ENCODE results near the gene ALOX5AP.

ALOX5AP gene

DNA sequence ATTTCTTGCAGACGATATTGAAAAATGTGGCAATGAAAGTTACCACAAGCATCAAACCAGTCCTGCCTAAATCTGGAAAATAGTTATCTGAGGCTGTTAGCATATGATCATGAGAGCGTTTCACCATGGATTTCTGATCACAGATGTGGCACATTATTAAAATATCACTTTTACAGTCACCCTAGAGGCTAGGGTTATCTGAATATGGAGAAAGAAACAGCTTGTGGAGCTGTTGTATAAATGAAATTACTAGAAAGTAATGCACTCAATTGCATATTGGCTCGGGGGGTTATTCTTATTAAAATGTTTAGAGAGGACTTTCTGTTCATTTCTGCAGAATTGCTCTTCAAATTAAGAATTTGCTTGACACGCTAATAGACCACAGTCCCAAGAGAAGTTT, 35.6 kb downstream of the ALOX5AP start:
- no peak for DNase-seq

DNA sequence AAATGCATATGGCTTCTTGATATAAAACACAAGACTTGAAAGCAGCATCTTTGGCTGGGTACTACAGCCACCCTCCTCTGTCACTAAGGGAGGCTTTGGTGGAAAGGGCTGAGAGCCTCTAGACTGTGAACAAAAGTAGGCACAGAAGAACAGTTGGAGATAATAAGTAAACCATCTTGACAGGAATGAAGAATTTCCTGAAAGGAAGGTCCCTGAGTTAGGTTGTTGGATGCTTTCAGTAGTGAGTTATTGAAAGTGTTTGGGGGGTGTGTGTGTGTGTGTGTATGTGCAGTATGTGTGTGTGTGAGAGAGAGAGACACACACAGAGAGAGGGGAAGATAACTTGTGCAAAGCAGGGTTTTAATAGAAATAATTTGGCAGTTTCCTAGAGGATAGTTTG, 38.2 kb downstream of the ALOX5AP start:
- DNase-seq, result no peak

DNA sequence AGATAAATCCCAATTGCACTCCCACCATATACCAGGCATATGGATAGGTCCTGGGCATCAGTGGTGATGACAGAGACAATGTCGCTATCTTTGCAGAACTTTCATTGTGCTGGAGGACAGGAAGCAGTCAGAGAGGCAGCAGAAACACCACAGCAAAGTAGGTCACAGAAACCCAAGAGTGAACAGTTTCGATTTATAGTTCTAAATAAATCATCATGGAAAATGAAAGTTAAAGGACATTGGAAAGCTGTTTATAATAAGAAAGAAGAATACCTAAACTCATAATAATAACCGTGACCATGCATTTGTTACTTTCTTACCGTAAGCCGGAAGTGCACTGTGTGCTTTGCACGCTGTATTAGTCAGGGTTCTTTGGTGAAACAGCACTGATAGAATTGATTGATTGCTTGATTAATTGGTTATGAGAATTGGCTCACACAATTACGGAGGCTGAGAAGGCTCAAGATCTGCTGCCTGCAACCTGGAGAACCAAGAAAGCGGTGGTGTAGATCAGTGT, 38.9 kb downstream of the ALOX5AP start:
- DNase-seq, result no peak

DNA sequence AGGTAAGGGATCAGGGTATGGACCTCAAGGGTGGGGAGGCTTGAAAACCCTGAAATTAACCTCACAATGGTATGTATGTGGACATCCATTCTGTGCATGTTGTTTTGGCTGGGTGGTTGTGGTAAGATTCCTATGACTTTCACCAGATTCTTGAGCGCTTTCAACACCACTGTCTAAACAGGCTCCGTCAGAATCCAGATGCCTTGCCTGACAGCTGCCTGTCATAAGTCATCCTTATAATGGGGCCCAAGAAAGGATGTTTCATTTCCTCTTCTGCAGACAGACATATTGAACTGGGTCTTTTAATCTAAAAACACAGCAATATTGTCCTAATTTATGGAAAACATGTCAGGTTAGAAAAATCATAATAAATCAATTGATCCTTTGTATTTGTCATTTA, 41.3 kb downstream of the ALOX5AP start:
- no peak for DNase-seq

- DNase-seq, result no peak
Observed at GRCh38 chr13:30779016-30779415, 43.7 kb downstream of the ALOX5AP start.

- no peak for DNase-seq
Observed at GRCh38 chr13:30779608-30780007, 44.3 kb downstream of the ALOX5AP start.

DNA sequence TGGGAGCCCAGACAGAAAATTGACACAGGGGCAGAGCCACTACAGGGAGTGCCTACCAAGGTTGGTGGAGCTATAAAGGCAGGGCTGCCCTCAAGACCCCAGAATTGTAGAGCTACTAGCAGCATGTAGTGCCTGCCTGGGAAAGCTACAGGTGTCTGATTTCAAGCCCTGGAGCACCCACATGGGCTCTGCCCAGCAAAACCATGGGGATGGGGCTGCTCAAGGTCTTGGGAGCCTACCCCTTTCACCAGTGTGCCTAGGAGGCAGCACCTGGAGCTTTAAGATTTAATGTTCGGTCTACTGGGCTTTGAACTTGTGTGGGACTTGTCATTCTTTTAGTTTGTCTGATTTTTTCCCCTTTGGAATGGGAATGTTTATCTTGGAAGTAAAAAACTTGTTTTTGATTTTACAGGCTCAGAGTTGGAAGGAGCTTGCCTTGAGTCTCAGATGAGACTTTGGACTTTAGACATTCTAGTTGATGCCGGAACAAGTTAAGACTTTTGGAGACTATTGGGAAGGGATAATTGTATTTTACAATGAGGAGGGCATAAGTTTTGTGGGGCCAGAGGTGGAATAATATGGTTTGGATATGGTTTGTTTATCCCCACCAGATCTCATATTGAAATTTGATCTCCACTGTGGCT, 45.1 kb downstream of the ALOX5AP start:
- no peak for DNase-seq

DNA sequence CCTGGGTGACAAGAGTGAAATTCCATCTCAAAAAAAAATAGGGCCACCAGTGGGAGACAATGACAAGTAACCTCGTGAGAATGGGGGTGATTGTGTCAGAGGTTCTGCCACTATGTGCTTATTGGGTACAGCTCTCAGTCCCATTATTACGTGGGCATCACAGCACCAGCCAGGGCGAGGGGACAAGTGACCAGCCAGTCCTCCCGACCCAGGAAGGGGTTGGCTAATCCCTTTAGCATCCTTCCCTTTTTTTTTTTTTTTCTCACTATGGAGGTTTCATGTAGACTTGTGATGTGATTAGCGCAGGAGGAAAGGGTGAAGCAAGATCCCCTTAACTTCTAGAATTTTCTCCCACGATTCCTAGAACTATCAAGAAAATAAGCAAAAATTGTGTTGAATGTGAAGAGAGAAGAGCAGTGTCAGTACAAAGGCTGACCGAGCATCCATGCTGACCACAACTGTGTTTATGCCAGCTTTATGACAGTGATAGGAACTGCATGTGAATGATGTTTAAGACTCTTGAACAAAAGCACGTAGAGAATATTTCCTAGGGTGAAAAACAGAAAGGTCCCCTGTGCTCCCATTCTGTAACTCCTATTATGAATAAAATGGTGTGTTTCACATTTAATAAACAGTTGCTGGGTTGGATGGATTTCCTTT, 50.0 kb downstream of the ALOX5AP start:
- no peak for DNase-seq

- no peak for DNase-seq
Observed at GRCh38 chr13:30786648-30787047, 51.3 kb downstream of the ALOX5AP start.

DNA sequence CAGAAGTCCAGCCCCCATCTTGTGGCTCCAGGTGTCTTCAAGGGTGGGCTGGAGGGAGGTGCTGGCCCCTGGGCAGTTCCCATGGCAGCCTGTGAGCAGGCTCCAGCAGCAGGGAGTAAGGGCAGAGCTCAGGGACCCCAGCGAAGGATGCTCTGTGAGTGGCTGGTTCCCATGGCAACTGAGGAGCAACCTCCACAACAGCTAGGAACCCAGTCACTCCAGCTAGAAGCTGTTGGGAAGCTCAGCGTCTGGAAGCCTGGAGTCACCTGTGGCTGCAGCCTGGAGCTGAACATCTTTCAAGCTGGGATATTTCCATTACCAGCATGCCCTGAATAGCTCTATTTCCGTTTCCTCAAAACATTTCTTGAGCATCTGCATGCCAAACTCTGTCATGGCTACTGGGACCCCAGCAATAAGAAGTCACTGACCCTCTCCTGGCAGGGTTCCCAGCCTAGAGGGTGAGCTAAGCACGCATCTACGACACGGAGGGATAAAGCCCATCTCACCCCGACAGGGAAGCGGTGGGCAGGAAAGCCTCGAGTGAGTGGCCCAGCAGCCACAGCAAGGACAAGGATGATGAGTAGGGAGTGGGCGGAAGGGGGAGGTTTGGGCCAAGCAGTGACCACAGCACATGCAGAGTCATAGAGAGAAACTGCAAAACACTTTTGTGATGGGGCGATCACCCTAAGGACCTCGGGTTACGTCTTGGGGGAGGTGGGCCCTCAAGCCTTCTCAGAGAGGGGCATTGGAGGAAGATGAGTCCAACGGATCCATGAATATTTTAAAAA, 52.6 kb downstream of the ALOX5AP start:
- DNase-seq, result no peak

GRCh38 chr13:30789166-30789862, 54.0 kb downstream of the ALOX5AP start:
- no peak for DNase-seq

DNA sequence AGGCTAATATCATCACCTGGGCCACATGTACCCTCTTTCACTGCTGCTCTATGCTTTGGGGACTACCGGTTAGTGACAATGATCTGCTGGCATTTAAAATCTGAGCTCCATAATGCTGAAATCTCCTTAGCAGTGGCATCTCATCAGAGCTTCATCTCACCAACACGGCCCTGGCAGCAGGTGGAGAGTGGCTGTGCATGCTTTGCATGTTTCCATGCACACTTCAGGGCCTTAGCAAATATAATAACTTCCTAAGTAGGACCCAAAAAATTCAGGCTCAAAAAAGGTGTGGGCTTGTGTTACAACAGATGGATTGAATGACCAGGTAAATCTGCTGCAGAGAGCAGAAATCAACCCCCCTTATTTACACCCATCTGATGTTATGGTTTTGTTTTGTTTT, 55.2 kb downstream of the ALOX5AP start:
- DNase-seq, result no peak

DNA sequence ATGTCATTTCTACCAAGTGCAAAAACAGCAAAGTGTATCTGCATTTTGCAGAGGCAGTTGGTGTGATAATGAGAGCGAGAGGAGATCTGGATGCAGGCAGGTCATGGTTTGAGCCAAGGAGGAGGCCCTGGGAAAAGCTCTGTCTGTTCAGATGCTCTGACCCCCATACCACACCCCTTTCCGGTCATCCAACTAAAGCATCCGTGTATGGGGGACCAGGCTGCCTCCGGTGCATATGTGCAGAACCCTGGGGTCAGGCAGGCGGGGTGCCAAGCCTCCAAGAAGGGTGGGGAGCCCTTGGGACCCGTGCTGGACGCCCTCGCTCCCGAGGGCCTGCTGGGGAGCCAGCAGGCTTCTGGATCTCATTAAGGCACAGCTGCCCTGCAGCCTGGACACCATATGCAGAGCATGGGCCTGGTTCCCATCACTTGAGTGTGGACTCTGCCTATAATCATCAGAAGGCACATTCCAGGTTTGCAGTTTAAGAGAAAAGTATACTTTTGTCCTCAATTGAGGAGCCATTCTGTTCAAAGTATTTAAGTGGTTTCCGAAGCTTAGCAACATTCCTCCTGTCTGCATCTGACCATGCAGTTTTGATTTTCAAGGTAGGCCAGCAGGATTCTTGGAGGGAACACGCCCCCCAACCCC, 56.1 kb downstream of the ALOX5AP start:
- DNase-seq, result no peak

DNA sequence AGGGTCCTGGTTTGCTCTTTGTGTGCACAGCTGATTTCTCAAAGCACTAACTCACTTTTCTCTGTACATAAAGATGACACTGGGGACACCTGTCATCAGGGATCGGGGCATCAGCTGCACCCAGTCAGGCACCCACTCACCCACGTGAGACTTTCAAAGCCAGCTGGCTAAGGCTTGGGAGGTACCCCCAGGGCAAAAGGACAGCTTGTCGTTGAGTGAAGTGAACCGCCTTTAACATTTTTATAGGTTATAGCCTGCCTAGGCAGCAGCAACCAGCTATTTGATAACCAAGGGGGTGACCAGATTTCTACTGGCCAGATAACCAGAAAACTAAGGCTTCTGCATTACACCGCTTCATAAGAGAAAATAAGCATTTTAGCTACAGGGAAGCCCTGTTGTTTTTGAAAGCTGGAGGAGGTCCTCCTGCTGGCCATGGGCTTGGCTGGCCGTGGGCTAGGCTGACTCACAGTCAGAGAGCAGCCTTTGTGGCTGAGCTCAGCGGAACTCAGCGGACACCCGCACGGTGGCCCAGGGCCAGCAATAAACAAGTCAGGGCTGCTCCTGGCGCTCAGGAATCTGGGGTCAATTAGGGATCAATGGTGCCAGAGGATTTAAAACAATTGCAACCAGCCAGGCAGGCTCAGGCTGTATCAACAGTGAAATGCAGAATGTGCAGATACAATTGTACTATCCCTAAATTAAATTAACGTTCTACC, 57.1 kb downstream of the ALOX5AP start:
- DNase-seq, result no peak

DNA sequence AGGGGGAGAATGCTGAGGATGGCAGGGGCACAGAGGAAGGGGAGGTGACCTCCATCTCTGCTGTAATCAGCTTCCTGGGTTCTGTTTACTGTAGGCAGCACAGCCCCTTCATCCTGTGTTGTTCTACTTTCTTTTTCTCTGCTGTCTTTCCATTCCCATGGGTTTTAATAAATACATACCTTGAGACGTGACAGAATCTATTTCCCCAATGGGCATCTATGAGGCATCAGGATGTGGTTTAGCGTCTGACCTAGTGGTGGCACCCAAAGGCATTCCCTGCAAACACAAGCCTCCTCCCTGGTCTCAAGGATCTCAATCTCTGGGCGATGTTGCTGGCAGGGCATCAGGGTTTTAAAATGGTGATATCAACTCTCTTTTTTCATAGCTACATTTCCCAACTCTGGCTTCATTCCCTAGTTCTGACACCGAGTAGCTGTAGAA, 60.8 kb downstream of the ALOX5AP start:
- DNase-seq, result no peak

DNA sequence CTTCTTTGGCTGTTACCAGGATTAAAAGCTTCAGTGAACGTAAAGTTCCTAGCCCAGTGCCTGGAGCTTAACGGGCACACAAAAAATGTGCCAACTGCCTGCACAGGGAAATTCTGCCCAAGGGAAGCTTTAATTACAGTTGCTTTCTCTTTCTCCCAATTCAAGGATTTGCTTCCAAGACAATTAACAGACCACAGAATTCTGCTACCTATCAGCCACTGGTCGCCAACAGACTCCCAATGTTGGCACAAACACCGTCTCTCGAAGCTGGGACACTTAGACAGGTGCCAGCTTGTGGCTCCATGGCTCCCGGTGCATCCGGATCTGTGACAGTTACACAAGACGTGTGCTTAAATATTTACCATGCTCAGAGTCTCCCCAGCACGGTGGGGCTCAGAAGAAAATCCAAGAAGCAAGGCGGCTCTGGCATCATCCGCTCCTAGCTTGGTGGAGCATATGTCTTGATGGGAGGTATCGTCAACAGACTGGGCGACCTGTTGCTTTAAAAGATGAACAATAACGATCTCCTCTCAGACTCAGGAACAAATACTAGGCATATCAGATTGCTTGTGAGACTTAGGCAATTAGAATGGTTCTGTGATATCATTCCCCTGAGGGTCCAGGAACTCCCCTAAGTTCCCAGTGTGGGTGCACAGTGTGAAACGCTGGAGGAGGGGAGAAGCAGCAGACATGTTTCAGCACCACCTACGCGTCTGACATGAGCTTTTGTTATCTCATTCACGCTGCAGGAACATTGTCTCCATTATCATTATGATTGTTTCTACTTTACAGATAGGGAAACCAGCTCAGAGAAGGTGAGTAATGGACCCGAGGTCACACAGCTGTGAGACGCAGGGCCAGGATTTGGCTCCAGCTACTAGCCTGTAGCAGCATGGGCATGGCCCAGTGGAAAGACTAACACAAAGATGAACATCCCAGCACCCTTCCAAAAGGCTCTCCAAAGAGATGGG, 61.6 kb downstream of the ALOX5AP start:
- DNase-seq, result no peak

- no peak for DNase-seq
Observed at GRCh38 chr13:30797847-30798535, 62.6 kb downstream of the ALOX5AP start.

GRCh38 chr13:30798776-30799355, 63.5 kb downstream of the ALOX5AP start:
- no peak for DNase-seq

- no peak for DNase-seq
Observed at GRCh38 chr13:30799356-30799824, 64.0 kb downstream of the ALOX5AP start.

- no peak for DNase-seq
Observed at GRCh38 chr13:30800107-30800506, 64.8 kb downstream of the ALOX5AP start.

All from NCI-H345 (cell line).